ENCODE results near the gene SH3BGRL3.
A peak's percentile ranks its signal among the peaks of the same experiment; 100 is the strongest.

GRCh38 chr1:26233903-26234643 is 45.8 kb upstream of the SH3BGRL3 start, which contains the start of gene CEP85:
- peak; percentile 61 to 87 (median 82) for TF ChIP-seq CTCF (IDR thresholded peaks at IDR 0.05)
- TF ChIP-seq POLR2A (IDR thresholded peaks at IDR 0.05), result peak; percentile 23
